HG03571 (cell line): Measurements from ENCODE around the gene SEC14L6.

Experiments
- ATAC-seq: cut with Tn5 transposase; IDR thresholded peaks from one replicate; pipeline ENCODE4 v1.9.1; 2021; ENCODE audit not compliant: unreplicated experiment

Gene SEC14L6

DNA sequence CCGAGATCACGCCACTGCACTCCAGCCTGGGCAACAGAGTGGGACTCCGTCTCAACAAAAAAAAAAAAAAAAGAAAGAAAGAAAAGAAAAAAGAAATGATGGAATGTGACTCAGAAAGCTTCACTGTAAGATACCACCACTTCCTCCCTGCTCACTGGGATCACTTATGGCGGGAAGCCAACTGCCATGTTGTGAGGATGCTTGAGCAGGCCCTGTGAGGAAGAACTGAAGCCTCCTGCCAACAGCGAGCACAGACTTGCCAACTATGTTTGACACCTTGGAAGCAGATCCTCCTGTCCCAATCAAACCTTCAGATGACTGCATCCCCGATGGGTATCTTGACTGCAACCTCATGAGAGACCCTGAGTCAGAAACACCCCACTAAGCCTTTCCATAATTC lies 8.3 kb downstream of the SEC14L6 start:
- ATAC-seq: no peak

DNA sequence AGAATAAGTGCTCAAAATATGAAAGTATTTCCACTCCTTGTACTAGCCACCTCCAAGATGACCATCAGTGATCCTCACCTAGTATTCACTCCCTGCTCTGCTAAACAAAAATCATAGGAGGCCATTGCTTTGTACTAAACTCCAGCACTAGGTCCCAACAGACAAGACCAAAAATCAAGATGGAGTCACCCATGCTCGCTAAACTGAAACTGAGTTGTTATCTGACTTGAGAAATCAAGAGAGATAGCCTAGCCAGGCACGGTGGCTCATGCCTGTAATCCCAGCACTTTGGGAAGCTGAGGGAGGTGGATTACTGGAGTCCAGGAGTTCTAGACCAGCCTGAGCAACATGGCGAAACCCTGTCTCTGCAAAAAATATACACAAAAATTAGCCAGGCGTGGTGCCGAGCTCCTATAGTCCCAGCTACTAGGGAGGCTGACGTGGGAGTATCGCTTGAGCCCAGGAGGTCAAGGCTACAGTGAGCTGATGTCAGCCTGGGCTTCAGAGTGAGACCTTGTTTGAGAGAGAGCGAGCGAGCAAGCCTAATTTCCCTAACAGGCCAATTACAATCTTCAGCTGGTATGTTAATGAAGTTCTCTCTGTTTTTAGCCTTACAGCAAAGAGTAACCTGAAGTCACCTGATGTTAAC lies 9.3 kb downstream of the SEC14L6 start:
- ATAC-seq: no peak

- ATAC-seq: no peak
These were observed 11.4 kb downstream of the SEC14L6 start for GRCh38 chr22:30535182-30535581.

DNA sequence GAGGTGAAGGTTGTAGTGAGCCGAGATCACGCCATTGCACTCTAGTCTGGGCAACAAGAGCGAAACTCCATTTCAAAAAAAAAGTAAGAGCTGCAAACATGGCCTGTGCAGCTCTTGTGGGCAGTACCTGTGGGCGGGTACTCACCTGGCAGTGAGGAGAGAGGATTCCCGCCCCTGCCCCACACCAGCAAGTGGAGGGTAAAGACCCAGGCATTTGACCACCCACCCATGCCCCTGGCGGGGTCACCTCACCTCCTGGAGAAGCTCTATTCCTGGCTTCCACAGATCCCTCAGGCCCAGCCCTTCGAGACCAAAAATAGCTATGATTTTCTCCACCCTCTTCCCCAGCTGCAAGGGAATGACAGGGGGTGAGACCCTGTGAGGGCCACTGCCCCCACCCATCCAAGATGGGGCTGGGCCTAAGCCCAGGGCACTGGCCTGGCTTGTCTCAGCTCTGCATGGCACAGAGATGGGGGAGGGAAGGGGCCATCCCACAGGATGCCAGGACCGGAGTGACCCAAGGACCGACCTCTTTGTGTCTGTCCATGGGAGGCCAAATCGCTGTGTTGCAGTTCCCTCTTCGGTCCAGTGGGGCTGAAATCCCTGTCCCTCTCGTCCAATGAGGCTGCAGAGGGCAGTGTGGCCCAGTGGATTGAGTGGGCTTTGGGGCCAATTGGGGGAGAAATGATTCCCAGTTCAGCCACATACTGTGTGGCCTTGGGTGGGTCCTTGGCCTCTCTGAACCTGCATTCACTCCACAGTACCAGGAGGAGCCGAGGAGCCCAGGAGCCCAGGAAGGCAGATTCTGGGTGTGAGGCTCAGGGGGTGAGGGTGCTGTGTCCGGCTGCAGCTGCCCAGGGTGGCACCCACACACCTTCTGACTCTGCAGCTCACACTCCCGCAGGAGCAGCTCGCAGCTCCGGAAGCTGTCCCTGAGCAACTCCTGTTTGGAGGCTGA lies 14.6 kb downstream of the SEC14L6 start:
- ATAC-seq: no peak

DNA sequence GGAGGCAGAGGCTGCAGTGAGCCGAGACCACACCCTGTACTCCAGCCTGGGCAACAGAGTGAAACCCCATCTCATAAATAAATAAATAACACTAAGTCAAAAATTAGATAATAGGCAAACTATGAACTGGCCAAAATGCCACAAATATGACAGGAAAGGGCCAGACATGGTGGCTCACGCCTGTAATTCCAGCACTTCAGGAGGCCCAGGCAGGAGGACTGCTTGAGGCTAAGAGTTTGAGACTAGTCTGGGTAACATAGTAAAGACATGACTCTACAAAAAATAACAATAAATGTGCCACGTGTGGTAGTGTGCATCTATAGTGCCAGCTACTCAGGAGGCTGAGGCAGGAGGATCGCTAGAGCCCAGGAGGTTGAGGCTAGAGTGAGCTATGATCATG lies 19.9 kb downstream of the SEC14L6 start:
- no peak for ATAC-seq

GRCh38 chr22:30523646-30524489 lies 22.7 kb downstream of the SEC14L6 start:
- ATAC-seq: no peak

DNA sequence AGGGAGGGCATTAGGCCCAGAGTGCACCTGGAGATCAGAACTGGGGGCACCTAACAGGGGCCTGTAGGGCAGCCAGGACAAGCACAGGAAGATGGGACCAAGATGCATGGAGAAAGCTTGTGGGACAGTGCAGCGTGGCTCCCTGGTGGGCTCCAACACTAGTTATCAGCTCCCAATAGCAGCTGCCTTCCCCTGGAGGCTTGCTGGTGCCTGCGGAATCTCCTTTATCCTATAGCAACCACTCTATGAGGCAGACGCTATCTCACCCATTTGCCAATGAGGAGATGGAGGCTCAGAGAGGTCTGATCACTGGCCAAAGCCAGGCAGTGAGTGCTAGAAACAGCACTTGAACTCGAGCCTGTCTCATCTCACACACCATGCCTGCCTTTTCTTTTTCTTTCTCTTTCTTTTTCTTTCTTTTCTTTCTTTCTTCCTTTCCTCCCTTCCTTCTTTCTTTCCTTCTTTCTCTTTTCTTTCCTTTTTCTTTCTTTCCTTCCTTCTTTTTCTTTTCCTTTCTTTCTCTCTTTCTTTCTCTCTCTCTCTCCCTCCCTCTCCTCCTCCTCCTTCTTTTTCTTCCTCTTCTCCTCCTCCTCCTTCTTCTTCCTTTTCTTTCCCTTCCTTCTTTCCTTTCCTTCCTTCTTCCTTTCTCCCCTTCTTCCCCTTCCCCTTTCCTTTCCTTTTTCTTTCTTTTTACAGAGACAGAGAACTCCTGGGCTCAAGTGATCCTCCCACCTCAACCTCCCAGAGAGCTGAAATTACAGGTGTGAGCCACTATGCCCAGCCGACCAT lies 25.0 kb downstream of the SEC14L6 start:
- no peak for ATAC-seq

DNA sequence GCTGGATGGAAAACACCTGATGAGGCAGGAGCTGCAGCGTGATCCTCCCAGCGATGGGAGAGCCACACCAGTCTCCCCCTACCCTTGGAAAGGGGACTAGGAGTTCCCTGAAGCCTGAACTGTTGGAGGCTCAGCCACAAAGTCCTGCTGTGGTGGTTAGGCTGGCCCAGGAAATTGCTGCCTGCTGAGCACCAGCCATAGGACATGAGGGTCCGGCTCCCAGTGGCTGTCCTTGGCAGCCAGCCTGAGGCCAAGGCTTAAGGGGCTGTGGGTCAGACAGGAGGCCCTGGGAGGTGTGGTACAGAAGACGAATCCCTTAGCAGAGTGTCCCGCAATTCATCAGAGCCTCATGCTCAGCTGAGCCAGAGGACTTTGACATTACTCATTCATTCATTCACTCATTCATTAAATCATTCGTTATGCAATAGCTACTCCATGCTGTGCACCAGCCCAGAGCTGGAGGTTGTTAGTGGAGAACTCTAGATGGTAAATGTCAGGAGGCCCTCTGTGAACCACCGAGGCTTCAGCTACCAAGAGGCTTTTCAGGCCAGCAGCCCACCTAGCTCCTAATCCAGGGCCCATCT lies 26.6 kb downstream of the SEC14L6 start:
- ATAC-seq: no peak

DNA sequence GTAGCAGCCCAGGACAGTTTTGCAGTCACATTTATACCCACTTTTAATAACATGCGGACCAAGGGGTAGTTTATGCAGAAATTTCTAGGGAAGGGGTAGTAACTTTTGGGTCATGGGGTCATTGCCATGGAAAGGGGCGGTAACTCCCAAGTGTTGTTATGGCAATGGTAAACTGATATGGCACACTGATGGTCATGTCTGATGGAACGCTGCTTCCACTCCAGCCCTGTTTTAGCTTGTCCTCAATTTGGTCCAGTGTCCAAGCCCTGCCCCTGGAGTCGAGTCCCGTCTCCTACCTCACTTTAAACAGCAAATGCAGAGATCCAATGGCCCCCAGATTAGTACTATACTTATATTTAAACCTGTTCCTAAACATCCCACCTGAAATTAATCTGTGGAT lies 29.8 kb downstream of the SEC14L6 start:
- no peak for ATAC-seq

DNA sequence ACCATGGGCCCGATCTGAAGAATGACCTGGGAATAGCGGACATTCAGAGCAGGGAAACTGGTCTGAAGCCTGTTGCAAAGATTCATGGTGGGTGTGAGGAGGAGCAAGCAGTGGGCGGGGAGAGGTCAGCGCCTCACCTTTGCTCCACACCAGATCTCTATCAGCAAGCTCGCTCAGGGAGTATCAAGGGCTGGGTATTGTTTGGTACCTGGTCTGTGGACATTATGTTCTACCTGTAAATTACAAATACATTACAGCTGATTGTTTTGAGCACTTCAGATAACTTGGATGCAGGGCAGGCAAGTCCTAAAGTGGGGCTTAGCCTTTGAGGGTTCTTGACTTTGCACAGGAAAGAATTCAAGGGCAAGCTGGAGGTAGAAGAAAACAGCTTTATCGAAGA lies 30.3 kb downstream of the SEC14L6 start:
- no peak for ATAC-seq

GRCh38 chr22:30514252-30514651 lies 32.3 kb downstream of the SEC14L6 start:
- no peak for ATAC-seq

GRCh38 chr22:30513462-30513861 lies 33.1 kb downstream of the SEC14L6 start:
- no peak for ATAC-seq

DNA sequence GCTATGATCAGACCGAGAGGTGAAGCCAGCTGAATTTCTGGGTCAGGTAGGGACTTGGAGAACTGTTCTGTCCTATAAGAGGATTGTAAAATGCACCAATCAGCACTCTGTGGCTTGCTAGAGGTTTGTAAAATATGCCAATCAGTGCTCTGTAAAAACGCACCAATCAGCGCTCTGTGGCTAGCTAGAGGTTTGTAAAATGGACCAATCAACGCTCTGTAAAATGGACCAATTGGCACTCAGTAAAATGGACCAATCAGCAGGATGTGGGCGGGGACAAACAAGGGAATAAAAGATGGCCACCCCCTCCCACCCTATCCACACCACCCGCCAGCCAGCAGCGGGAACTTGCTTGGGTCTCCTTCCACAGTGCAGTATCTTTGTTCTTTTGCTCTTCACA lies 34.6 kb downstream of the SEC14L6 start:
- no peak for ATAC-seq

GRCh38 chr22:30511109-30511508 lies 35.4 kb downstream of the SEC14L6 start:
- ATAC-seq: no peak

- ATAC-seq: no peak
These were observed 38.3 kb downstream of the SEC14L6 start for GRCh38 chr22:30508216-30508615.

GRCh38 chr22:30507670-30508069 lies 38.9 kb downstream of the SEC14L6 start:
- no peak for ATAC-seq

DNA sequence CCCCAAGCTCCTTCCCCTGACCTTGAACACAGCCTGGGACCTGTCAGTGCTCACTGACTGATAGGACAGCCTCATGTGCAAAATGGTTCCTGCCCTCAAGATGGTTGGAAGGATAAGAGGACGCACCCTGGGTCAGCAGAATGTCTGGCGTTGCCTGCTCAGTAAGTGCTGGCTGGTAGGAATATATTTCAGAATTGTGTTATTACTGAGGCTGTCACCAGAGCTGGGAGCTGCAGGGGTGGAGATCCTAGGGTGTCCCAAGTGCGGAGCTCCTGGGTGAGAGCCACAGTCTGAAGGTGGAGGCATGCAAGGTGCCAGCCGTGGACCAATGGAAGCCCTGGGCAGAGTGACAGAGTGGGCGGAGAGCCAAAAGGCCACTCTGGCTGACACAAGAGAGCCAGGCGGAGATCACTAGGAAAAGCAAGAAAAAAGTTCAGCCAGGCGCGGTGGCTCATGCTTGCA lies 40.0 kb downstream of the SEC14L6 start:
- ATAC-seq: no peak

GRCh38 chr22:30503551-30503950 lies 43.0 kb downstream of the SEC14L6 start:
- ATAC-seq: no peak

DNA sequence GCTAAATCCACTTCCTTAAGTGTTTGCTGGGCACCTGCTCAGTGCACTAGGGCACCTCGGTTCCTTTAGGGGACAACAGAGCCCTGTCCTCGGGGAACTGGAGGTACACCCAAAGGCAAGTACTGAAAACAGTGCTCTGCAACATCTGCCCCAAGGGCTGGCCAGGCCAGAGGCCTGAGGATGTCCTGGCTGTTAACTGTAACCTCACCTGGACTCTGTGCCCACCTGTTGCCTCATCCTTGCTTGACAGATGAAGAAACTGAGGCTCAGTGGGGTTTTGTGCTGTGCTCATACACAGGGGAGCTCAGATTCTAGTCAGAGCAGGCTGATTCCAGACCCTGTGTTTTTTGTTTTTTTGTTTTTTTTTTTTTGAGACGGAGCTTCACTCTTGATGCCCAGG lies 43.6 kb downstream of the SEC14L6 start:
- ATAC-seq: no peak

GRCh38 chr22:30502153-30502552 lies 44.4 kb downstream of the SEC14L6 start:
- no peak for ATAC-seq
